GM19023 (cell line): Measurements from ENCODE around the gene CHST15.

Source experiments
- ATAC-seq: cut with Tn5 transposase; IDR thresholded peaks from one replicate; pipeline ENCODE4 v1.9.1; 2021; ENCODE audit warnings: mild to moderate bottlenecking, moderate library complexity; ENCODE audit not compliant: unreplicated experiment

Gene CHST15

DNA sequence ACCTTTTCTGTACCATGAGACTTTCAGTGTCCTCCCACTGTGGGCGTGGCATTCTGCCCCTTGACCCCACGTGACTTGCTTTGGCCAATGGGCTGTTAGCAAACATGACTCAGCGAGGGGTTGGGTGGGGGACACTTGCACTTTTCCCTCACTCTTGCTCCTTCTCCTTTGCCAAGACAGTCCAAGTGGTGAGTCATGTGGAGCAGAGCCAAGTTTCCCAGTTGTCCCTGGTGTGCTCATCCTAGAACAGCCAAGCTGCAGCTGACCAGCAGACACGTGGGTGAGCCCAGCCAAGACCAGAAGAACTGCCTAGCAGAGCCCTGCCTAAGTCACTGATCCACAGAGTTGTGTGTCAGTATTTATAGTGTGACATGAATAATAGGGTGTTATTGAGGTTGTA lies 119.0 kb downstream of the CHST15 start:
- ATAC-seq, result no peak

DNA sequence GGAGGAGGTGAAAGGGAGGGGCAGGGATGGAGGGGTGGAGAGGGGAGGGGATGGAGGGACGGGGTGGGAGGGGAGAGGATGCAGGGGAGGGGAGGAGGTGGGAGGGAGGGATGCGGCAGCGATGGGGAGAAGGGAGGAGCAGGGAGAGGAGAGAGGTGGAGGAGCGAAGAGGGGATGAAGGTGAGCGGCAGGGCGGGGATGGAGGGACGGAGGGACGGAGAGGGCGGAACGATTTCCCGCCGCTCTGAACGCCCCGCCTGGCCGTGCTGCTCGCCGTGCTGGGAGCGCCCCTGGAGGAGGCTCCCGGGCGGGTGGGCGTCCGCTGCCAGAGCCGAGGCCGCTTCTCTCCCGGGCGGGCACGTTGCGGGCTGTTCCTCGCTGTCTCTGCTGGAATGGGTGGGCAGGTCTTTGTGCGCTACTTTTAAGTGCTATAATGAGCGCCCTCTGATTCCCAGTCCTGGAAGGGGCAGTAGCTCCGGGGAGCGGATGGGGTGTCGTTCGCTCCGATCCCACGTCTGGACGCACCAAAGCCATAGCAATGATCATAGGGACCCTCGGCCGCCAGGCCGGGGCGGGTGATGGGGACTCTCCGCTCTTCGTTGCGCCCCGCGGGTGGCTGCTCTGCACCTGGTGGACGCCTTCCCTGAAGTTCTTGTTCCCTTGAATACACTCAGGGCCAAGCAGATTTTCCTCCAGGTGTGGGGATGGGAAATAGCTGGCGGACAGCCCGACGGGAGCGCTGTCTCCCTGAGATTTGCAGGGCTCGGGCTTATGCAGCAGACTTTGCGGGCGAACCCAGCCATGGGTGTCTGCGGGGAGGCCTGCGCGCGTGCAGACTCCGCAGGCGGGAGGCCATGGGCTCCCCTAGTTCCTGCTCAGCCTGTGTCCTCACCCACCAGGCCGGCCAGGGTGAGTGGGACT lies 120.7 kb downstream of the CHST15 start:
- no peak for ATAC-seq

DNA sequence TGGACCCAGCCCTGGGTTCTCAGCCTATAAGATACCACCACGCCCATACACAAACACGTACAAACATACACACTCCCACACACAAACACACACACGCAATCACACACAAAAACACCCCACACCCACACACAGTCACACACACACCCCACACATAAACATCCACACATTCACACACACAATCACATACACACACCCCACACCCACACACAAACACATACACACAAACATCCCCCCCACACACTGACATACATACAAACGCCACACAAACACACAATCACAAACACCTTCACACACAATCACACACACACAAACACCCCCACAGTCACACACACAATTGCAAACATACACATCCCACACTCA lies 122.5 kb downstream of the CHST15 start:
- no peak for ATAC-seq

DNA sequence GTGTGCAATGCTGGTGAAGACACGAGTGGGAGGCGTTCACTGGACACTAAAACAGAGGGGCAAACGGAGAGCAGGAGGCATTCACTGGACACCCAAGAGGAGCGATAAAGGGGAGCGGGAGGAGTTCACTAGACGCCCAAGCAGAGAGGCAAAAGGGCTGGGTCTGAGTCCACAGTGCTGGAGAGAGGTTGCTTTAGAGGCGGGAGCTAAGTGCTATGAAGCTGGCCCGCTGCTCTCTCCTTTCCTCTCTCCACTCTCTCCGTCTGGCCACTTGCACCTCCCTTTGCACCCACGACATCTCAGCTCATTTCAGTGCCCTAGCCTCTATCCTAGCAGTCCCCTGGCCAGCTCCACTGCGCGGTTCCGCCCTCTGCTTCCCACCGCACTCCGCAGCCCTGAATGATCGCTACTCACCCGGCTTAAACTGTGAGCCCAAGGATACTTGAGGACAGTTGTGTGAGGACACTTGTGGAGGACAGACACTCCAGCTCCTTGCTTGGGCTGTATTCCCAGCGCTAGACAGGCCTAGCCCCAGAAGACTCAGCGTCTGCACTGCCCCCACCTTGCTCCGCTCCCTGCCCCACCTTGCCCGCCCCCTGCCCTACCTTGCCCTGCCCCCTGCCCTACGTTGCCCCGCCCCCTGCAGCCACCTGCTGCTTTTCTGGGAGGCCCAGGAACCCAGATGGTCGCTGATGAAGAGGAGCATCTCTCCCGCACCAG lies 123.0 kb downstream of the CHST15 start:
- ATAC-seq, result no peak

DNA sequence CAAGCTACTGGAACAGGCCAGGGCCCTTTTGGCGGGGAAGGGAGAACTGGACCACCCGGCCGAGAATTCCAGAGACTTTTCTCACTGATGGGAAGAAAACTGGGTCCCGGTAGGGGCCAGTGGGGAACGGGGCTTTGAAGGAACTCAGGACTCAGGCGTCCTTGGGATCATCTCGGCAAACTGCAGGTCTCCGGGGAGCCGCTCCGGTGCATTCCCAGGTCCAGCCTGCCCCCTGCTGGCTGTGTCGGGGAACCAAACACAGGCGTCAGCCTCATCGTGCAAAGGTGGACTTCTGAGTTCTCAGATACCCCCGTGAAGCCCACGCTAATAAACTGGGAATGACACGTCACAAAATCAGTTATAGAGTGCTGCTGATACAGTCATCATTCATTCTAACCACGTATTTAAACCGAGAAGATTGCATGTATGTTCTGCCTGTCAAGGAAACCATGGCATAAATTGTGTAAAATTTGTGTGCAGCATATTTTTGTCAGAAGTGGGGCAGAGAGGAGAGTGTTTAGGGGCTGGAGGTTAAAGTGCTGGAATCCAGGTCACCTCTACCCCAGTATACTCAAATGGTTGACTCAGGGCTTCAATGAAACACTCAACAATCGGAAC lies 125.7 kb downstream of the CHST15 start:
- ATAC-seq, result no peak

DNA sequence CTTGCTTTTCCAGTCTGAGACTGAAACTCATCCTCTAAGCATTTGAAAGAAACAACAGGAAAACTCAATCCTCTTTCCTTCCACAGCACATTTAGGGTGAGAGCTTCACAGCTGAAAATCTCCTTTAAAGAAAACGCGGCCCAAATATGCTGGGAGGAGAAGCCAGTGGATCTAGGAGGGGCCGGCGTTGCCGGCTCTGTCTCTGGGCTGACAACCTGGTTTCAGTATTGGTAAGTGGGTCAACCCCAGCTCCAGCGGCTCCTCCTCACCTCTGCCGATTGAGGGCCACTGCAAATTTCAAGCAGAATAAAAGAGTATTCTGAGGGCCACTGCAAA lies 126.5 kb downstream of the CHST15 start:
- no peak for ATAC-seq

DNA sequence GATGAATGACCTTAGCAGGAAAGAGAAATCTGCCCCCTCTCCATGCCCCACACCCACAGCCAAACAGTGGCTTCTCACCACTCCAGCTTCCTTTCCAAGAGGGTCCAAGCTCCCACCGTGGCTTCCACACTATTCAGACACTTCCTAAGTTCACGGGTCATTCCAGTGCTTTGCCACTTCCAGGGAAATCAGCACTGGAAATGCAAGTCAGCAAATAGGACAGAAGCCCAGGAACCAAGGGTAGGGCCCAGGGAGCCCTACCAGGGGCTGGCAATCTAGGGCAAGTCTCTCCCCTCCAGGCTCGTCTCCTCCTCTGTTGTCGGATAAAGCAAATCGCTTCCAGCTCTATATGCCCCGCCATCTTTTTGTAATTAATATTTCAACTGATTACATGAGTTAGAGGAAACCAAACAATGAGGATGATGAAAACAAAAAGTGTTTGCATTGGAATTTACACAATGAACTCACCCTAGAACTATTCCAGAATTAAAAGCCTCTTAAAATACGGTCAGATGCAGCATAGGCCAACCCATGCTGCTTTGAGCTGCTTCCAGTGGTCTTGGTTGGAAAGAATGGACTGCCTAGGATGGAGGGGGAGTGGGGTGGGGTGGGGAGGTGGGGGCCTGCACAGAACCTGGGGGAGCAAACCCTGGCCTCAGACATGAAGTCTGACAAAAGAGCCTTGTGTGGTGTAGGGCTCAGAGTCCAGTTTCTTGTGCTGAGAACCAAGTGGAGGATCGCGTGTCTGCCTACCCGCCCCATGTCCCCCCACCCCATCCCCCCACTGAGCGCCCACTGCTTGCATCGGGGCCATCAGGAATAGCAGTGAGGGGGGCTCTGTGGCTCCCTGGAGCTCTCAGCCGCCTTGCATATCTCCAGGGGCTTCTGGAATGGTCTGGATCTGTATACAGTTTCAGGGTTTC lies 127.2 kb downstream of the CHST15 start:
- no peak for ATAC-seq

DNA sequence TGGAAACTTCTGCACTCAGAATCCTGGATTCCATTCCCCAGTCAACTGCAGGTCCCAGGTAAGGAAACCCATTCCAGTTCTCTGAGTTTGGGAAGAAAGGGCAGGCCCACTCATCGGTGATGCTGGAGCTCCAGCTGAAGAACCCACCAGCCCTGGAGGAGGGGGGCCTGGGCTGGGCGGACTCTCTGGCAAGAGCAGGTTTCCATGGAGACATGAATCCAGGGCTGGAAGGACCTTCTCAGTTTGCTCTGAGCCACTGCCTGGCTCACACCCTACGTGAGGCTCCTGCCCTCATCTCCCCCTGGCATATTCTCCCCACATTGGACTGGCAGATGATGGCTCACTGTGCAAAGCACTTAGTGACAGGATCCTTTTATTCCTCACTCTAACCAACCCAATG lies 128.4 kb downstream of the CHST15 start:
- no peak for ATAC-seq

DNA sequence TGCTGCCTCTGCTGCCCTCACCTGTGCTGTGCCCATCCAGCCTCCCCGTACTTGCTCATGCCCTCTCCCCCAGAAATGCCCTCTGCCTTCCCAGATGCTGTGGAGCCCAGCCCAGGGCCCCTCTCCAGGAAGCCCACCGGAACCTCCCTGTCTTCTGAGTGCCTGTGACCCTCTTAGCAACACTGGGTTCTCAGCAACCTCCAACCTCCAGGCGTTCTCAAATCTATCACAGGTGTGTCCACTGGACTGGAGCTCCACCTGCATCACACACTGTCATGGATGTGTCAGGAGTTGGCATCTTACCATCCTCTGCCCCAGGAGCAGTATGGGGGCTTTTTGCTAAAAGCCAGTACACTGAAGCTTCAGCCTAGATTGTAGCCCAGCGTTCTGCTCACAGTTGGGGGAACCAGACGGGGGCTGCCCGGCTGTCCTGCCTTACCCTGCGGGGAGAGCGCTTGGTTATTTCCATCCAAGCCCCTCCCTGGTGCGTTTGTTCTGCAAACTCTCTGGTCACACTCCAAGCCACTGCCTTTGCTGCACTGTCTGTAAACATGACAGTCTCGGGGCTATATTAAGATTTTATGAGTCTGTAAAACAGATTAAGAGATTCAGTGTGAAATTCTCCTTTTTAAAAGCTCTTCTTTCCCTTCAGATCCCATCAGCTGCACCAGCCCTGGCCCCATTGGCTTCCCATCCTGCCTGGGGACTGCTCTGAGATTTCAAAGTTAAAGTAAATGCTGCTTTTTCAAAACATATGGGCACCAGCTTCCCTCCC lies 130.5 kb downstream of the CHST15 start:
- ATAC-seq, result no peak

DNA sequence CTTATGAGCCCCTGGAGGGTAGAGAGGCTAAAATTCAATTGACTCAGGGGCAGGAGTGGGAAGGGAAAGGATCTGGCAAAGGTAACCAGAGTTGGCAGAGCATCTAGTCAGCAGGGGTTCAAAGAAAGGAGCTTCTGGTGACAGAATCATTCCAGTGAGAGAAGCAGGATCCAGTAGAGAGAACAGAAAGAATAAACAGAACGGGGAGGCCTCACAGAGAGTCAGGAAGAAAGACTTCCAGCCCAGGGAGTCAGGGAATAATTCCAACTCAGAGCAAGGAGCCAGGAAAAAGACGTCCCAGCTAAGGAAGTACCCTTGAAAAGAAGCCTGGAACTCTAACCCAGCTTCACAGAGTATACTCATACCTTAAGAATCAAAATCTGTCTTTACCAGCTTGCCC lies 135.2 kb downstream of the CHST15 start:
- no peak for ATAC-seq
